Natural killer cell (primary cell): Measurements from ENCODE around the gene KAZN. TPM values are rescaled to one million over a fixed set of nuclear protein-coding genes. Genes with fewer than 3 reads are reported as not detected.

Source experiments
- ATAC-seq, 3 donors: fragments of 150-1000 bp in 2 of 3; fragments of 200-7000 bp in 1 of 3; cut with Tn5 transposase; 1 replicate in 1 of 3; 2 replicates in 2 of 3; pipeline ENCODE4 v1.10.0; 2021; ENCODE audit warnings: mild to moderate bottlenecking in 2 of 3, moderate library complexity in 2 of 3
- DNase-seq, 2 donors: peaks; one replicate each; pipeline versions ENCODE4 v3.0.0 to v3.0.0-alpha.2; 2013 to 2021; ENCODE audit warnings: mixed read lengths in 1 of 2
- H3K27ac ChIP-seq: one replicate; pipeline ENCODE4 v1.5.1; 2013; ENCODE audit warnings: mild to moderate bottlenecking, low read length
- H3K27me3 ChIP-seq: one replicate; pipeline ENCODE4 v1.6.1; 2013; ENCODE audit warnings: low read length; ENCODE audit not compliant: control insufficient read depth, insufficient read depth
- H3K36me3 ChIP-seq: one replicate; pipeline ENCODE4 v1.6.1; 2013; ENCODE audit warnings: low read length; ENCODE audit not compliant: control insufficient read depth, insufficient read depth
- H3K4me1 ChIP-seq: one replicate; pipeline ENCODE4 v1.6.1; 2013; ENCODE audit warnings: low read length; ENCODE audit not compliant: control insufficient read depth, insufficient read depth
- H3K4me3 ChIP-seq: one replicate; pipeline ENCODE4 v1.5.1; 2013; ENCODE audit warnings: low read length
- H3K9me3 ChIP-seq: one replicate; pipeline ENCODE4 v1.6.1; 2013; ENCODE audit warnings: low read length; ENCODE audit not compliant: control insufficient read depth, insufficient read depth
- H3K27ac Mint-ChIP-seq, 2 donors: one replicate each; pipeline ENCODE4 v1.8.0; 2022; ENCODE audit warnings: mild to moderate bottlenecking in 2 of 2, mixed read lengths in 2 of 2, moderate library complexity in 1 of 2
- H3K27me3 Mint-ChIP-seq, 2 donors: one replicate each; pipeline ENCODE4 v1.8.0; 2022; ENCODE audit warnings: low read depth in 2 of 2, mixed read lengths in 2 of 2
- H3K36me3 Mint-ChIP-seq: one replicate; pipeline ENCODE4 v1.8.0; 2022; ENCODE audit warnings: mixed read lengths
- H3K4me1 Mint-ChIP-seq, 2 donors: one replicate each; pipeline ENCODE4 v1.8.0; 2022; ENCODE audit warnings: mixed read lengths in 2 of 2
- H3K4me3 Mint-ChIP-seq: one replicate; pipeline ENCODE4 v1.8.0; 2022; ENCODE audit warnings: mild to moderate bottlenecking, moderate library complexity, mixed read lengths
- H3K9me3 Mint-ChIP-seq, 2 donors: one replicate each; pipeline ENCODE4 v1.8.0; 2022; ENCODE audit warnings: mixed read lengths in 2 of 2
- CTCF ChIP-seq: fragments of 200-600 bp; IDR thresholded peaks from one replicate; pipeline ENCODE4 v1.8.0; 2022; ENCODE audit warnings: antibody characterized with exemption
- WGBS: methylation state at CpG from one replicate; pipeline ENCODE4 v1.1.7; 2013; ENCODE audit warnings: missing lambda C conversion rate; ENCODE audit not compliant: insufficient coverage; 5-methylcytosine and 5-hydroxymethylcytosine counted together
- intact Hi-C: fragments of 100-400 bp; cut with micrococcal nuclease; formaldehyde crosslinking; loops from one replicate; pipeline ENCODE4 v1.14.2; 2022
- total RNA-seq, 4 donors: library from RNA; stranded (reverse); fragments of 120-200 nt in 1 of 4; gene quantifications; one replicate each; pipeline versions ENCODE4 v1.2.3 to v1.2.4, GENCODE V29; 2013 to 2022

Gene KAZN
- total RNA-seq, 3 donors from 2014 or later (not counting 1 experiment from before 2014, with no cell fraction given) = 1.2 to 2.0 (median 1.7) TPM

GRCh38 chr1:14696761-14697160 lies 98.3 kb downstream of the KAZN start:
- no peaks in the 10 kb centered on the region for H3K4me1 ChIP-seq
- no peak for ATAC-seq
- Mint-ChIP-seq H3K36me3 (no peaks in the 10 kb centered on the region), H3K9me3 (no peaks in the 10 kb centered on the region), H3K27ac (no peak overlapping the region), H3K4me3 (no peak overlapping the region), H3K27me3 (peaks cover 20 to 40% of the 10 kb centered on the region in 2 donors), H3K4me1 (no peaks in the 10 kb centered on the region)
- no peak for TF ChIP-seq CTCF
- WGBS = 77% methylated on average over 4 of the region's 5 CpGs
- no peaks in the 10 kb centered on the region for H3K36me3 ChIP-seq
- H3K9me3 ChIP-seq = no peaks in the 10 kb centered on the region
- DNase-seq = no peak
- H3K27ac ChIP-seq = no peak overlapping the region
- no peaks in the 10 kb centered on the region for H3K27me3 ChIP-seq
- no peak overlapping the region for H3K4me3 ChIP-seq
- intact Hi-C loops = no loop called here

- Histone ChIP-seq H3K4me3 (no peak overlapping the region), H3K27ac (no peak overlapping the region), H3K9me3 (no peaks in the 10 kb centered on the region), H3K27me3 (no peaks in the 10 kb centered on the region), H3K4me1 (no peaks in the 10 kb centered on the region), H3K36me3 (no peaks in the 10 kb centered on the region)
- Mint-ChIP-seq H3K4me1 (no peaks in the 10 kb centered on the region), H3K9me3 (no peaks in the 10 kb centered on the region), H3K27ac (no peak overlapping the region), H3K36me3 (no peaks in the 10 kb centered on the region), H3K4me3 (no peak overlapping the region), H3K27me3 (peaks cover 21 to 35% of the 10 kb centered on the region in 2 donors)
- intact Hi-C loops = no loop called here
- no peak for ATAC-seq
- TF ChIP-seq CTCF = no peak
- 79% methylated on average over 4 of the region's 4 CpGs for WGBS
- no peak for DNase-seq
Measured at GRCh38 chr1:14697353-14697752, 98.9 kb downstream of the KAZN start.

- H3K4me1 Mint-ChIP-seq = no peaks in the 10 kb centered on the region
- ATAC-seq (no peak), DNase-seq (no peak)
- WGBS = 85% methylated on average over 11 of the region's 11 CpGs
- no peaks in the 10 kb centered on the region for H3K9me3 Mint-ChIP-seq
- Histone ChIP-seq H3K4me1 (no peaks in the 10 kb centered on the region), H3K27me3 (no peaks in the 10 kb centered on the region), H3K4me3 (no peak overlapping the region), H3K9me3 (no peaks in the 10 kb centered on the region), H3K27ac (no peak overlapping the region), H3K36me3 (no peaks in the 10 kb centered on the region)
- intact Hi-C loops = no loop called here
- no peaks in the 10 kb centered on the region for H3K36me3 Mint-ChIP-seq
- H3K4me3 Mint-ChIP-seq = no peak overlapping the region
- no peak overlapping the region for H3K27ac Mint-ChIP-seq
- peaks cover 24 to 40% of the 10 kb centered on the region in 2 donors for H3K27me3 Mint-ChIP-seq
- TF ChIP-seq CTCF = no peak
Measured at GRCh38 chr1:14698314-14698713, 99.8 kb downstream of the KAZN start.

- DNase-seq (no peak), ATAC-seq (no peak)
- peaks cover 1% of the 10 kb centered on the region for H3K9me3 ChIP-seq
- H3K27ac ChIP-seq = no peak overlapping the region
- H3K4me3 ChIP-seq = no peak overlapping the region
- intact Hi-C loops = no loop called here
- Mint-ChIP-seq H3K27ac (no peak overlapping the region), H3K4me1 (no peaks in the 10 kb centered on the region), H3K27me3 (peaks cover 21 to 48% of the 10 kb centered on the region in 2 donors), H3K4me3 (no peak overlapping the region), H3K36me3 (no peaks in the 10 kb centered on the region), H3K9me3 (no peaks in the 10 kb centered on the region)
- TF ChIP-seq CTCF = no peak
- WGBS = 85% methylated on average over 8 of the region's 8 CpGs
- no peaks in the 10 kb centered on the region for H3K36me3 ChIP-seq
- no peaks in the 10 kb centered on the region for H3K27me3 ChIP-seq
- H3K4me1 ChIP-seq = no peaks in the 10 kb centered on the region
Measured at GRCh38 chr1:14699620-14700019, 101.1 kb downstream of the KAZN start.
